ENCODE measurements around the gene CFAP300.
A peak's percentile ranks its signal among the peaks of the same experiment; 100 is the strongest.

CFAP300 gene

GRCh38 chr11:102047305-102047924 lies at the start of gene CFAP300:
Gene CFAP300, plus strand, starts transcription at chr11:102047437. Its CDS starts 34 bp downstream, at chr11:102047471.
- peak; percentile 83 for DNase-seq

- DNase-seq, result no peak
These were observed 45.4 kb upstream of the CFAP300 start for GRCh38 chr11:102001657-102002338.

- DNase-seq, result no peak
These were observed 43.0 kb upstream of the CFAP300 start for GRCh38 chr11:102004220-102004619.

- DNase-seq, result no peak
These were observed 41.9 kb upstream of the CFAP300 start for GRCh38 chr11:102005306-102005705.

- DNase-seq, result no peak
These were observed 40.2 kb upstream of the CFAP300 start for GRCh38 chr11:102006835-102007566.

GRCh38 chr11:102007567-102008437 lies 39.4 kb upstream of the CFAP300 start:
- peak; percentile 49 for DNase-seq

- peak; percentile 97 for DNase-seq
These were observed 36.3 kb upstream of the CFAP300 start for GRCh38 chr11:102010776-102011494.

GRCh38 chr11:102012946-102013345 lies 34.3 kb upstream of the CFAP300 start:
- DNase-seq, result peak; percentile 21

GRCh38 chr11:102014756-102015155 lies 32.5 kb upstream of the CFAP300 start:
- no peak for DNase-seq

- no peak for DNase-seq
These were observed 30.2 kb upstream of the CFAP300 start for GRCh38 chr11:102017026-102017425.

- no peak for DNase-seq
These were observed 21.0 kb upstream of the CFAP300 start for GRCh38 chr11:102026217-102026616.

- no peak for DNase-seq
These were observed 20.3 kb upstream of the CFAP300 start for GRCh38 chr11:102026959-102027358.

- DNase-seq, result no peak
These were observed 10.5 kb upstream of the CFAP300 start for GRCh38 chr11:102036757-102037156.

GRCh38 chr11:102046841-102047240 lies 396 bp upstream of the CFAP300 start:
- DNase-seq, result no peak

- DNase-seq, result no peak
These were observed 3.8 kb downstream of the CFAP300 start for GRCh38 chr11:102050927-102051575.

GRCh38 chr11:102061276-102061675 lies 14.0 kb downstream of the CFAP300 start:
- DNase-seq, result no peak

- DNase-seq, result no peak
These were observed 14.9 kb downstream of the CFAP300 start for GRCh38 chr11:102062106-102062505.

- no peak for DNase-seq
These were observed 17.1 kb downstream of the CFAP300 start for GRCh38 chr11:102064316-102064715.

GRCh38 chr11:102070766-102071165 lies 23.5 kb downstream of the CFAP300 start:
- no peak for DNase-seq

GRCh38 chr11:102071497-102072472 lies 24.5 kb downstream of the CFAP300 start:
- DNase-seq, result no peak

Measured in EL (cell line).